ENCODE measurements around the gene ETF1. TPM values are rescaled to one million over a fixed set of nuclear protein-coding genes. Genes with fewer than 3 reads are reported as not detected.

ETF1 gene
- total and polyA plus RNA-seq, 9 of the 15 experiments (the other 6 are each of a cell fraction or from before 2014, with no cell fraction given), result 53.7 to 209 (median 164) TPM

DNA sequence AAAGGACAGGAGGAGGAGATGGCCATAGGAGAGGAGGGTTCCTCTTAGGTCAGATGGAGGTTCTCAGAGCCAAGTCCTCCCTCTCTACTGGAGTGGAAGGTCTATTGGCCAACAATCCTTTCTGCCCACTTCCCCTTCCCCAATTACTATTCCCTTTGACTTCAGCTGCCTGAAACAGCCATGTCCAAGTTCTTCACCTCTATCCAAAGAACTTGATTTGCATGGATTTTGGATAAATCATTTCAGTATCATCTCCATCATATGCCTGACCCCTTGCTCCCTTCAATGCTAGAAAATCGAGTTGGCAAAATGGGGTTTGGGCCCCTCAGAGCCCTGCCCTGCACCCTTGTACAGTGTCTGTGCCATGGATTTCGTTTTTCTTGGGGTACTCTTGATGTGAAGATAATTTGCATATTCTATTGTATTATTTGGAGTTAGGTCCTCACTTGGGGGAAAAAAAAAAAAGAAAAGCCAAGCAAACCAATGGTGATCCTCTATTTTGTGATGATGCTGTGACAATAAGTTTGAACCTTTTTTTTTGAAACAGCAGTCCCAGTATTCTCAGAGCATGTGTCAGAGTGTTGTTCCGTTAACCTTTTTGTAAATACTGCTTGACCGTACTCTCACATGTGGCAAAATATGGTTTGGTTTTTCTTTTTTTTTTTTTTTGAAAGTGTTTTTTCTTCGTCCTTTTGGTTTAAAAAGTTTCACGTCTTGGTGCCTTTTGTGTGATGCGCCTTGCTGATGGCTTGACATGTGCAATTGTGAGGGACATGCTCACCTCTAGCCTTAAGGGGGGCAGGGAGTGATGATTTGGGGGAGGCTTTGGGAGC is 74.7 kb downstream of the ETF1 start (continued):
- peak; percentile 71 for TF ChIP-seq ARID4B (CRISPR knock-in tag; IDR thresholded peaks at IDR 0.05)
- no peak for TF ChIP-seq ZNF699 (CRISPR knock-in tag; IDR thresholded peaks at IDR 0.05; ENCODE audit: insufficient replicate concordance)
- TF ChIP-seq CBX5 (IDR thresholded peaks at IDR 0.05; ENCODE audit: borderline replicate concordance, low read depth), result no peak
- no peak for TF ChIP-seq ZNF134 (CRISPR knock-in tag; conservative IDR thresholded peaks at IDR 0.05)
- TF ChIP-seq SIN3B (IDR thresholded peaks at IDR 0.05; ENCODE audit: low read depth), result no peak
- TF ChIP-seq, protein P1, sequence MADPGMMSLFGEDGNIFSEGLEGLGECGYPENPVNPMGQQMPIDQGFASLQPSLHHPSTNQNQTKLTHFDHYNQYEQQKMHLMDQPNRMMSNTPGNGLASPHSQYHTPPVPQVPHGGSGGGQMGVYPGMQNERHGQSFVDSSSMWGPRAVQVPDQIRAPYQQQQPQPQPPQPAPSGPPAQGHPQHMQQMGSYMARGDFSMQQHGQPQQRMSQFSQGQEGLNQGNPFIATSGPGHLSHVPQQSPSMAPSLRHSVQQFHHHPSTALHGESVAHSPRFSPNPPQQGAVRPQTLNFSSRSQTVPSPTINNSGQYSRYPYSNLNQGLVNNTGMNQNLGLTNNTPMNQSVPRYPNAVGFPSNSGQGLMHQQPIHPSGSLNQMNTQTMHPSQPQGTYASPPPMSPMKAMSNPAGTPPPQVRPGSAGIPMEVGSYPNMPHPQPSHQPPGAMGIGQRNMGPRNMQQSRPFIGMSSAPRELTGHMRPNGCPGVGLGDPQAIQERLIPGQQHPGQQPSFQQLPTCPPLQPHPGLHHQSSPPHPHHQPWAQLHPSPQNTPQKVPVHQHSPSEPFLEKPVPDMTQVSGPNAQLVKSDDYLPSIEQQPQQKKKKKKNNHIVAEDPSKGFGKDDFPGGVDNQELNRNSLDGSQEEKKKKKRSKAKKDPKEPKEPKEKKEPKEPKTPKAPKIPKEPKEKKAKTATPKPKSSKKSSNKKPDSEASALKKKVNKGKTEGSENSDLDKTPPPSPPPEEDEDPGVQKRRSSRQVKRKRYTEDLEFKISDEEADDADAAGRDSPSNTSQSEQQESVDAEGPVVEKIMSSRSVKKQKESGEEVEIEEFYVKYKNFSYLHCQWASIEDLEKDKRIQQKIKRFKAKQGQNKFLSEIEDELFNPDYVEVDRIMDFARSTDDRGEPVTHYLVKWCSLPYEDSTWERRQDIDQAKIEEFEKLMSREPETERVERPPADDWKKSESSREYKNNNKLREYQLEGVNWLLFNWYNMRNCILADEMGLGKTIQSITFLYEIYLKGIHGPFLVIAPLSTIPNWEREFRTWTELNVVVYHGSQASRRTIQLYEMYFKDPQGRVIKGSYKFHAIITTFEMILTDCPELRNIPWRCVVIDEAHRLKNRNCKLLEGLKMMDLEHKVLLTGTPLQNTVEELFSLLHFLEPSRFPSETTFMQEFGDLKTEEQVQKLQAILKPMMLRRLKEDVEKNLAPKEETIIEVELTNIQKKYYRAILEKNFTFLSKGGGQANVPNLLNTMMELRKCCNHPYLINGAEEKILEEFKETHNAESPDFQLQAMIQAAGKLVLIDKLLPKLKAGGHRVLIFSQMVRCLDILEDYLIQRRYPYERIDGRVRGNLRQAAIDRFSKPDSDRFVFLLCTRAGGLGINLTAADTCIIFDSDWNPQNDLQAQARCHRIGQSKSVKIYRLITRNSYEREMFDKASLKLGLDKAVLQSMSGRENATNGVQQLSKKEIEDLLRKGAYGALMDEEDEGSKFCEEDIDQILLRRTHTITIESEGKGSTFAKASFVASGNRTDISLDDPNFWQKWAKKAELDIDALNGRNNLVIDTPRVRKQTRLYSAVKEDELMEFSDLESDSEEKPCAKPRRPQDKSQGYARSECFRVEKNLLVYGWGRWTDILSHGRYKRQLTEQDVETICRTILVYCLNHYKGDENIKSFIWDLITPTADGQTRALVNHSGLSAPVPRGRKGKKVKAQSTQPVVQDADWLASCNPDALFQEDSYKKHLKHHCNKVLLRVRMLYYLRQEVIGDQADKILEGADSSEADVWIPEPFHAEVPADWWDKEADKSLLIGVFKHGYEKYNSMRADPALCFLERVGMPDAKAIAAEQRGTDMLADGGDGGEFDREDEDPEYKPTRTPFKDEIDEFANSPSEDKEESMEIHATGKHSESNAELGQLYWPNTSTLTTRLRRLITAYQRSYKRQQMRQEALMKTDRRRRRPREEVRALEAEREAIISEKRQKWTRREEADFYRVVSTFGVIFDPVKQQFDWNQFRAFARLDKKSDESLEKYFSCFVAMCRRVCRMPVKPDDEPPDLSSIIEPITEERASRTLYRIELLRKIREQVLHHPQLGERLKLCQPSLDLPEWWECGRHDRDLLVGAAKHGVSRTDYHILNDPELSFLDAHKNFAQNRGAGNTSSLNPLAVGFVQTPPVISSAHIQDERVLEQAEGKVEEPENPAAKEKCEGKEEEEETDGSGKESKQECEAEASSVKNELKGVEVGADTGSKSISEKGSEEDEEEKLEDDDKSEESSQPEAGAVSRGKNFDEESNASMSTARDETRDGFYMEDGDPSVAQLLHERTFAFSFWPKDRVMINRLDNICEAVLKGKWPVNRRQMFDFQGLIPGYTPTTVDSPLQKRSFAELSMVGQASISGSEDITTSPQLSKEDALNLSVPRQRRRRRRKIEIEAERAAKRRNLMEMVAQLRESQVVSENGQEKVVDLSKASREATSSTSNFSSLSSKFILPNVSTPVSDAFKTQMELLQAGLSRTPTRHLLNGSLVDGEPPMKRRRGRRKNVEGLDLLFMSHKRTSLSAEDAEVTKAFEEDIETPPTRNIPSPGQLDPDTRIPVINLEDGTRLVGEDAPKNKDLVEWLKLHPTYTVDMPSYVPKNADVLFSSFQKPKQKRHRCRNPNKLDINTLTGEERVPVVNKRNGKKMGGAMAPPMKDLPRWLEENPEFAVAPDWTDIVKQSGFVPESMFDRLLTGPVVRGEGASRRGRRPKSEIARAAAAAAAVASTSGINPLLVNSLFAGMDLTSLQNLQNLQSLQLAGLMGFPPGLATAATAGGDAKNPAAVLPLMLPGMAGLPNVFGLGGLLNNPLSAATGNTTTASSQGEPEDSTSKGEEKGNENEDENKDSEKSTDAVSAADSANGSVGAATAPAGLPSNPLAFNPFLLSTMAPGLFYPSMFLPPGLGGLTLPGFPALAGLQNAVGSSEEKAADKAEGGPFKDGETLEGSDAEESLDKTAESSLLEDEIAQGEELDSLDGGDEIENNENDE (IDR thresholded peaks at IDR 0.05; ENCODE audit: low read depth, low read length), result peak; percentile 57
- TF ChIP-seq ZNF77 (CRISPR knock-in tag; IDR thresholded peaks at IDR 0.05), result no peak
- peak in 1 of 2 experiments; percentile 92; a peak in 2 of 4 replicates for TF ChIP-seq SIN3A (IDR thresholded peaks at IDR 0.05; ENCODE audit: borderline replicate concordance in 2 of 2, control insufficient read depth in 1 of 2, low read depth in 2 of 2, low read length in 2 of 2)
